B cell (primary cell): ENCODE data around the gene PAMR1. TPM values are rescaled to one million over a fixed set of nuclear protein-coding genes. Genes with fewer than 3 reads are reported as not detected.

ENCODE experiments used
- ATAC-seq: fragments of 200-7000 bp; cut with Tn5 transposase; one replicate; pipeline ENCODE4 v1.10.0; 2021; ENCODE audit warnings: low read depth, mild to moderate bottlenecking, moderate number of reproducible peaks, moderate library complexity
- CTCF ChIA-PET: fragments of 350-600 bp; sonication (Branson Sonifier 250); formaldehyde crosslinking; loops from one replicate; lab custom pipeline; 2021; ENCODE audit warnings: antibody characterized with exemption, inconsistent platforms; lab: Charles Lee
- POLR2A ChIA-PET: fragments of 350-600 bp; sonication (Branson Sonifier 250); formaldehyde crosslinking; loops from one replicate; lab custom pipeline; 2021; ENCODE audit warnings: antibody characterized with exemption; lab: Charles Lee
- DNase-seq: peaks from one replicate; pipeline ENCODE4 v3.0.0; 2013
- H2AFZ ChIP-seq: 2 replicates; pipeline ENCODE4 v1.6.1; 2012; ENCODE audit warnings: mild to moderate bottlenecking, low read depth, low read length; ENCODE audit not compliant: insufficient read depth, poor library complexity, severe bottlenecking
- H3K27ac ChIP-seq, 2 donors: 1 replicate in 1 of 2; 2 replicates in 1 of 2; pipeline ENCODE4 v1.5.1; 2012 to 2013; ENCODE audit warnings: low read length in 2 of 2, mild to moderate bottlenecking in 2 of 2, moderate library complexity in 1 of 2
- H3K27me3 ChIP-seq, 4 experiments: fragments of 200-600 bp in 1 of 4; sonication (generic) in 1 of 4; replicated peaks in 1 of 4; 1 replicate in 2 of 4; 2 replicates in 2 of 4; pipeline versions ENCODE4 v1.6.1 to v1.7.0; 2013 to 2016; ENCODE audit warnings: low read length in 3 of 4, mild to moderate bottlenecking in 2 of 4, mixed read lengths in 1 of 4, moderate library complexity in 1 of 4; ENCODE audit not compliant: insufficient read depth in 4 of 4, control insufficient read depth in 3 of 4; ENCODE audit errors: control extremely low read depth in 1 of 4
- H3K36me3 ChIP-seq, 2 experiments: replicated peaks in 1 of 2; 1 replicate in 1 of 2; 2 replicates in 1 of 2; pipeline versions ENCODE4 v1.6.1 to v1.7.1; 2013; ENCODE audit warnings: low read length in 1 of 2; ENCODE audit not compliant: insufficient read depth in 2 of 2, control insufficient read depth in 1 of 2; ENCODE audit errors: control extremely low read depth in 1 of 2, extremely low read depth in 1 of 2
- H3K4me1 ChIP-seq, 2 donors: fragments of 200-600 bp in 1 of 2; sonication (generic) in 1 of 2; 1 replicate in 1 of 2; 2 replicates in 1 of 2; pipeline versions ENCODE4 v1.5.1 to v1.6.1; 2013 to 2017; ENCODE audit warnings: low read length in 2 of 2; ENCODE audit not compliant: control insufficient read depth in 2 of 2, insufficient read depth in 2 of 2
- H3K4me2 ChIP-seq: replicated peaks from 2 replicates; pipeline ENCODE3; 2012; ENCODE audit warnings: mild to moderate bottlenecking, low read depth, low read length; ENCODE audit not compliant: poor library complexity, severe bottlenecking
- H3K4me3 ChIP-seq, 5 experiments: fragments of 200-600 bp in 1 of 5; sonication (generic) in 1 of 5; 1 replicate in 3 of 5; 2 replicates in 2 of 5; pipeline versions ENCODE4 v1.5.1 to v1.7.0; 2011 to 2016; ENCODE audit warnings: low read length in 4 of 5, mild to moderate bottlenecking in 4 of 5, low read depth in 2 of 5, control low read depth in 1 of 5, moderate library complexity in 1 of 5; ENCODE audit not compliant: insufficient read depth in 1 of 5; ENCODE audit errors: control extremely low read depth in 1 of 5, extremely low read depth in 1 of 5
- H3K79me2 ChIP-seq: fragments of 200-600 bp; sonication (generic); one replicate; pipeline ENCODE4 v1.6.0; 2016; ENCODE audit warnings: low read length; ENCODE audit not compliant: control insufficient read depth, insufficient read depth
- H3K9ac ChIP-seq: fragments of 200-600 bp; sonication (generic); 2 replicates; pipeline ENCODE4 v1.6.1; 2017; ENCODE audit warnings: mild to moderate bottlenecking, low read length, moderate library complexity
- H3K9me3 ChIP-seq, 3 donors: one replicate each; pipeline versions ENCODE4 v1.6.1 to v1.7.1; 2013; ENCODE audit warnings: low read length in 2 of 3; ENCODE audit not compliant: control insufficient read depth in 2 of 3, insufficient read depth in 1 of 3; ENCODE audit errors: control extremely low read depth in 1 of 3
- H4K20me1 ChIP-seq: 2 replicates; pipeline ENCODE4 v1.6.0; 2012; ENCODE audit warnings: mild to moderate bottlenecking, low read length; ENCODE audit not compliant: insufficient read depth, control insufficient read depth, poor library complexity, severe bottlenecking
- H3K27ac Mint-ChIP-seq: one replicate; pipeline ENCODE4 v1.8.0; 2021; ENCODE audit warnings: mixed read lengths
- H3K27me3 Mint-ChIP-seq: one replicate; pipeline ENCODE4 v1.8.0; 2021; ENCODE audit warnings: mixed read lengths
- H3K4me1 Mint-ChIP-seq: one replicate; pipeline ENCODE4 v1.8.0; 2021; ENCODE audit warnings: mixed read lengths
- H3K4me3 Mint-ChIP-seq: one replicate; pipeline ENCODE4 v1.8.0; 2021; ENCODE audit warnings: mixed read lengths
- H3K9me3 Mint-ChIP-seq: one replicate; pipeline ENCODE4 v1.8.0; 2022; ENCODE audit warnings: mixed read lengths; ENCODE audit not compliant: insufficient read depth
- CTCF ChIP-seq: fragments of 200-600 bp; IDR thresholded peaks from one replicate; pipeline ENCODE4 v1.8.0; 2022; ENCODE audit warnings: antibody characterized with exemption, mild to moderate bottlenecking
- EZH2 ChIP-seq: IDR thresholded peaks from 2 replicates; pipeline ENCODE4 v1.6.1; 2012; ENCODE audit warnings: borderline replicate concordance, low read depth, mild to moderate bottlenecking, moderate library complexity, low read length; ENCODE audit not compliant: insufficient read depth, poor library complexity, severe bottlenecking
- WGBS: methylation state at CpG from one replicate; pipeline ENCODE4 v1.1.5; 2013; ENCODE audit warnings: missing lambda C conversion rate; ENCODE audit not compliant: insufficient coverage; 5-methylcytosine and 5-hydroxymethylcytosine counted together
- intact Hi-C: fragments of 100-400 bp; cut with micrococcal nuclease; formaldehyde crosslinking; loops from one replicate; pipeline ENCODE4 v1.10.0; 2022
- polyA plus RNA-seq: library from polyadenylated mRNA; depleted of rRNA; stranded (reverse); fragments of >200 nt; gene quantifications from 2 replicates; pipeline ENCODE4 v1.2.3, GENCODE V29; 2012
- total RNA-seq, 2 donors: library from RNA; stranded (reverse); fragments of 120-200 nt in 1 of 2; gene quantifications; 1 replicate in 1 of 2; 2 replicates in 1 of 2; pipeline versions ENCODE4 v1.2.3 to v1.2.4, GENCODE V29; 2013 to 2022

The PAMR1 gene
- total and polyA plus RNA-seq, 2 donors (not counting 1 experiment from before 2014, with no cell fraction given): not detected

- ATAC-seq: no peak
- Histone ChIP-seq H3K79me2 (no peaks in the 10 kb centered on the region), H3K27ac (no peak within 1 kb of the TSS), H2AFZ (peak within 1 kb of the TSS; percentile 22), H3K9me3 (no peaks in the 10 kb centered on the region), H3K4me2 (peak within 1 kb of the TSS; percentile 67), H3K27me3 (peaks cover 0 to 55% (median 38%) of the 10 kb centered on the region in 4 experiments), H3K4me1 (peaks cover 19 to 23% of the 10 kb centered on the region in 2 donors), H4K20me1 (no peaks in the 10 kb centered on the region), H3K36me3 (no peaks in the 10 kb centered on the region), H3K4me3 (peak within 1 kb of the TSS in 2 of 5 experiments; percentile 29 to 51), H3K9ac (peak within 1 kb of the TSS; percentile 32)
- WGBS: 3% methylated on average over 67 of the region's 71 CpGs
- CTCF ChIA-PET: no interaction called here
- Mint-ChIP-seq H3K4me3 (peak within 1 kb of the TSS; percentile 77), H3K27ac (no peak within 1 kb of the TSS), H3K9me3 (no peaks in the 10 kb centered on the region), H3K4me1 (peaks cover 13% of the 10 kb centered on the region), H3K27me3 (peaks cover 79% of the 10 kb centered on the region)
- POLR2A ChIA-PET: no interaction called here
- TF ChIP-seq CTCF: no peak
- intact Hi-C loops: loop anchor here (5.0 kb wide), 1 partner anchor 902 kb away; no protein-coding TSS in a partner anchor
- peak; percentile 23 for DNase-seq
Observed at GRCh38 chr11:35419184-35419829, 106.1 kb downstream of the PAMR1 start, which contains the start of gene SLC1A2. Gene SLC1A2 (minus strand): TSS chr11:35419558. CDS start chr11:35418966, 592 bp downstream.

- Histone ChIP-seq H3K9ac (no peak overlapping the region), H3K9me3 (no peaks in the 10 kb centered on the region), H3K4me1 (peaks cover 19 to 23% of the 10 kb centered on the region in 2 donors), H3K27ac (no peak overlapping the region), H4K20me1 (no peaks in the 10 kb centered on the region), H3K27me3 (peaks cover 0 to 51% (median 37%) of the 10 kb centered on the region in 4 experiments), H3K79me2 (no peaks in the 10 kb centered on the region), H3K4me2 (peak overlapping the region; percentile 67), H3K36me3 (no peaks in the 10 kb centered on the region), H3K4me3 (no peak overlapping the region), H2AFZ (peak overlapping the region; percentile 16)
- WGBS: 4% methylated on average over 69 of the region's 69 CpGs
- CTCF ChIA-PET: no interaction called here
- no peak for TF ChIP-seq CTCF
- TF ChIP-seq EZH2: no peak
- Mint-ChIP-seq H3K9me3 (no peaks in the 10 kb centered on the region), H3K27ac (no peak overlapping the region), H3K4me1 (peaks cover 13% of the 10 kb centered on the region), H3K4me3 (peak overlapping the region; percentile 77), H3K27me3 (peaks cover 81% of the 10 kb centered on the region)
- POLR2A ChIA-PET: no interaction called here
- DNase-seq (no peak), ATAC-seq (no peak)
- intact Hi-C loops: loop anchor here (5.0 kb wide), 1 partner anchor 901 kb away; no protein-coding TSS in a partner anchor
Observed at GRCh38 chr11:35418282-35419183, 106.9 kb downstream of the PAMR1 start.
